HEK293 (cell line): Measurements from ENCODE around the gene IGF2R.

Source experiments
- CTCF ChIA-PET: fragments of 350-600 bp; formaldehyde crosslinking; extraction: SDS; loops from one replicate; lab custom pipeline; 2021; ENCODE audit warnings: antibody characterized with exemption; lab: Yijun Ruan, JAX
- POLR2A ChIA-PET: fragments of 300-600 bp; formaldehyde crosslinking; extraction: SDS; loops from one replicate; lab custom pipeline; 2020; ENCODE audit warnings: antibody characterized with exemption, inconsistent platforms; lab: Yijun Ruan, JAX
- H3K27ac ChIP-seq: fragments of 200-500 bp; sonication (Bioruptor generic); 2 replicates; pipeline ENCODE4 v1.5.1; 2014; ENCODE audit warnings: low read depth, low read length, control low read depth, inconsistent platforms; ENCODE audit errors: extremely low read depth
- H3K36me3 ChIP-seq, 2 experiments: fragments of 200-500 bp in 1 of 2; sonication (Bioruptor generic) in 1 of 2; 1 replicate in 1 of 2; 2 replicates in 1 of 2; pipeline ENCODE4 v1.5.1; 2014 to 2017; ENCODE audit warnings: inconsistent platforms in 2 of 2, low read length in 2 of 2; ENCODE audit not compliant: control insufficient read depth in 2 of 2, insufficient read depth in 1 of 2
- H3K4me1 ChIP-seq: fragments of 200-500 bp; sonication (Bioruptor generic); 2 replicates; pipeline ENCODE4 v1.5.1; 2014; ENCODE audit warnings: mild to moderate bottlenecking, low read length, inconsistent platforms; ENCODE audit not compliant: control insufficient read depth, insufficient read depth
- H3K4me3 ChIP-seq: 2 replicates; pipeline ENCODE4 v1.5.1; 2011; ENCODE audit warnings: low read depth, mild to moderate bottlenecking, control low read depth, low read length, moderate library complexity
- H3K9me3 ChIP-seq: fragments of 200-500 bp; sonication (Bioruptor generic); 2 replicates; pipeline ENCODE4 v1.5.1; 2014; ENCODE audit warnings: low read depth, low read length, inconsistent platforms; ENCODE audit not compliant: control insufficient read depth, insufficient read depth
- FEZF1 ChIP-seq: fragments of 450-650 bp; formaldehyde crosslinking; IDR thresholded peaks from 2 replicates; pipeline ENCODE4 v1.5.1; 2016; ENCODE audit warnings: missing biosample characterization, missing genetic modification characterization
- HOXC10 ChIP-seq: sonication (generic); formaldehyde crosslinking; IDR thresholded peaks from 2 replicates; pipeline ENCODE4 v1.8.1; 2023; ENCODE audit warnings: mild to moderate bottlenecking, missing genetic modification reagents
- HOXD13 ChIP-seq: sonication (generic); formaldehyde crosslinking; IDR thresholded peaks from 2 replicates; pipeline ENCODE4 v1.8.0; 2022; ENCODE audit warnings: missing genetic modification reagents, borderline replicate concordance
- KLF9 ChIP-seq: fragments of 450-650 bp; formaldehyde crosslinking; IDR thresholded peaks from 2 replicates; pipeline ENCODE4 v1.5.1; 2016; ENCODE audit warnings: missing biosample characterization, missing genetic modification characterization, low read depth
- ZNF114 ChIP-seq: fragments of 450-650 bp; formaldehyde crosslinking; IDR thresholded peaks from 2 replicates; pipeline ENCODE4 v1.5.0; 2017; ENCODE audit warnings: missing biosample characterization, missing genetic modification characterization
- ZNF148 ChIP-seq: fragments of 450-650 bp; formaldehyde crosslinking; IDR thresholded peaks from 2 replicates; pipeline ENCODE4 v1.5.0; 2017; ENCODE audit warnings: missing biosample characterization, missing genetic modification characterization, borderline replicate concordance
- ZNF157 ChIP-seq: fragments of 450-650 bp; formaldehyde crosslinking; IDR thresholded peaks from 2 replicates; pipeline ENCODE4 v1.5.1; 2016; ENCODE audit warnings: missing biosample characterization, missing genetic modification characterization
- ZNF221 ChIP-seq: fragments of 450-650 bp; formaldehyde crosslinking; IDR thresholded peaks from 2 replicates; pipeline ENCODE4 v1.5.1; 2017; ENCODE audit warnings: missing biosample characterization, missing genetic modification characterization, borderline replicate concordance
- ZNF23 ChIP-seq: fragments of 450-650 bp; formaldehyde crosslinking; IDR thresholded peaks from 2 replicates; pipeline ENCODE4 v1.5.1; 2016; ENCODE audit warnings: missing biosample characterization, missing genetic modification characterization, borderline replicate concordance
- ZNF280D ChIP-seq: fragments of 450-650 bp; formaldehyde crosslinking; IDR thresholded peaks from 2 replicates; pipeline ENCODE4 v1.5.1; 2016; ENCODE audit warnings: missing biosample characterization, missing genetic modification characterization
- ZNF292 ChIP-seq: fragments of 450-650 bp; formaldehyde crosslinking; IDR thresholded peaks from 2 replicates; pipeline ENCODE4 v1.5.1; 2016; ENCODE audit warnings: low read depth, missing biosample characterization, missing genetic modification characterization, borderline replicate concordance
- ZNF394 ChIP-seq: fragments of 450-650 bp; formaldehyde crosslinking; IDR thresholded peaks from 2 replicates; pipeline ENCODE4 v1.5.1; 2016; ENCODE audit warnings: missing biosample characterization, missing genetic modification characterization, mild to moderate bottlenecking, moderate library complexity, borderline replicate concordance
- ZNF433 ChIP-seq: fragments of 450-650 bp; formaldehyde crosslinking; IDR thresholded peaks from 2 replicates; pipeline ENCODE4 v1.5.1; 2016; ENCODE audit warnings: missing biosample characterization, missing genetic modification characterization, low read depth
- ZNF48 ChIP-seq: fragments of 450-650 bp; formaldehyde crosslinking; IDR thresholded peaks from 2 replicates; pipeline ENCODE4 v1.5.1; 2016; ENCODE audit warnings: missing biosample characterization, missing genetic modification characterization
- ZNF555 ChIP-seq: fragments of 450-650 bp; formaldehyde crosslinking; conservative IDR thresholded peaks from 2 replicates; pipeline ENCODE4 v1.5.1; 2017; ENCODE audit warnings: missing biosample characterization, mild to moderate bottlenecking, missing genetic modification characterization, inconsistent platforms
- ZNF585B ChIP-seq: fragments of 450-650 bp; formaldehyde crosslinking; IDR thresholded peaks from 2 replicates; pipeline ENCODE4 v1.5.1; 2016; ENCODE audit warnings: missing biosample characterization, missing genetic modification characterization
- ZNF629 ChIP-seq: fragments of 450-650 bp; formaldehyde crosslinking; IDR thresholded peaks from 2 replicates; pipeline ENCODE4 v1.5.1; 2017; ENCODE audit warnings: missing biosample characterization, missing genetic modification characterization
- ZNF670 ChIP-seq: fragments of 450-650 bp; formaldehyde crosslinking; IDR thresholded peaks from 2 replicates; pipeline ENCODE4 v1.5.1; 2016; ENCODE audit warnings: missing biosample characterization, missing genetic modification characterization, low read depth
- ZNF777 ChIP-seq: fragments of 450-650 bp; formaldehyde crosslinking; IDR thresholded peaks from 2 replicates; pipeline ENCODE4 v1.5.1; 2017; ENCODE audit warnings: missing biosample characterization, missing genetic modification characterization, borderline replicate concordance
- ZNF785 ChIP-seq: fragments of 450-650 bp; formaldehyde crosslinking; IDR thresholded peaks from 2 replicates; pipeline ENCODE4 v1.5.1; 2016; ENCODE audit warnings: missing biosample characterization, missing genetic modification characterization
- ZSCAN18 ChIP-seq: fragments of 450-650 bp; formaldehyde crosslinking; IDR thresholded peaks from 2 replicates; pipeline ENCODE4 v1.5.1; 2016; ENCODE audit warnings: missing biosample characterization, missing genetic modification characterization
- TF ChIP-seq, protein P1 (sequence below): fragments of 450-650 bp; formaldehyde crosslinking; IDR thresholded peaks from 2 replicates; pipeline ENCODE4 v1.5.1; 2016; ENCODE audit warnings: missing biosample characterization, missing genetic modification characterization

Gene IGF2R

GRCh38 chr6:160079686-160080043, 110.8 kb downstream of the IGF2R start (continued):
- TF ChIP-seq ZNF48 (tag by site-specific recombination) (no peak), ZNF433 (tag by site-specific recombination) (no peak), ZNF157 (tag by site-specific recombination) (no peak), HOXC10 (CRISPR knock-in tag) (no peak), ZNF777 (tag by site-specific recombination) (no peak), ZNF23 (tag by site-specific recombination) (no peak)

- Histone ChIP-seq H3K4me1 (no peaks in the 10 kb centered on the region), H3K36me3 (peaks cover 3 to 97% of the 10 kb centered on the region in 2 experiments; a peak in 2 of 3 replicates), H3K9me3 (no peaks in the 10 kb centered on the region)
- POLR2A ChIA-PET, result no interaction called here
- CTCF ChIA-PET, result interaction anchor here (0.5 to 1.8 kb wide), 2 partner anchors 9 to 18 kb away, joined by 3 to 9 read pairs; no protein-coding TSS in a partner anchor
- no peak for TF ChIP-seq KLF9 (tag by site-specific recombination)
- TF ChIP-seq ZNF629 (tag by site-specific recombination), result no peak
- TF ChIP-seq ZNF280D (tag by site-specific recombination), result no peak
- TF ChIP-seq ZNF555 (tag by site-specific recombination), result no peak
- no peak for TF ChIP-seq HOXD13
- TF ChIP-seq ZNF785, result no peak
- no peak for TF ChIP-seq FEZF1 (tag by site-specific recombination)
- no peak for TF ChIP-seq ZNF670
- no peak for TF ChIP-seq ZNF585B
- TF ChIP-seq ZNF292, result no peak
- no peak for TF ChIP-seq ZNF221 (tag by site-specific recombination)
- TF ChIP-seq ZNF148 (tag by site-specific recombination), result no peak
- no peak for TF ChIP-seq HOXC10 (CRISPR knock-in tag)
- TF ChIP-seq, protein P1, sequence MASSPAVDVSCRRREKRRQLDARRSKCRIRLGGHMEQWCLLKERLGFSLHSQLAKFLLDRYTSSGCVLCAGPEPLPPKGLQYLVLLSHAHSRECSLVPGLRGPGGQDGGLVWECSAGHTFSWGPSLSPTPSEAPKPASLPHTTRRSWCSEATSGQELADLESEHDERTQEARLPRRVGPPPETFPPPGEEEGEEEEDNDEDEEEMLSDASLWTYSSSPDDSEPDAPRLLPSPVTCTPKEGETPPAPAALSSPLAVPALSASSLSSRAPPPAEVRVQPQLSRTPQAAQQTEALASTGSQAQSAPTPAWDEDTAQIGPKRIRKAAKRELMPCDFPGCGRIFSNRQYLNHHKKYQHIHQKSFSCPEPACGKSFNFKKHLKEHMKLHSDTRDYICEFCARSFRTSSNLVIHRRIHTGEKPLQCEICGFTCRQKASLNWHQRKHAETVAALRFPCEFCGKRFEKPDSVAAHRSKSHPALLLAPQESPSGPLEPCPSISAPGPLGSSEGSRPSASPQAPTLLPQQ (tag by site-specific recombination), result no peak
- no peak for TF ChIP-seq ZNF394 (tag by site-specific recombination)
- TF ChIP-seq ZSCAN18 (tag by site-specific recombination), result no peak
- no peak for TF ChIP-seq ZNF114
- TF ChIP-seq, all 188 proteins: peak for 0
- Histone ChIP-seq H3K27ac (no peak overlapping the region), H3K4me3 (no peak overlapping the region)
These were observed 111.2 kb downstream of the IGF2R start for GRCh38 chr6:160080097-160080496.
